Suprapubic skin (tissue), 4 donors: ENCODE results near the gene KAZN.

Experiments
- CTCF ChIP-seq, 2 donors: fragments of 200-600 bp in 1 of 2; fragments of 450-650 bp in 1 of 2; sonication (generic) in 1 of 2; IDR thresholded peaks; one replicate each; pipeline ENCODE4 v1.5.1; 2016 to 2019; ENCODE audit warnings: antibody characterized with exemption in 2 of 2, mild to moderate bottlenecking in 1 of 2, moderate library complexity in 1 of 2
- EP300 ChIP-seq: sonication (generic); formaldehyde crosslinking; IDR thresholded peaks from one replicate; pipeline ENCODE4 v1.6.1; 2017; ENCODE audit warnings: antibody characterized with exemption
- POLR2AphosphoS5 ChIP-seq, 3 donors: sonication (generic); formaldehyde crosslinking; IDR thresholded peaks; one replicate each; pipeline ENCODE4 v1.6.1; 2017; ENCODE audit warnings: antibody characterized with exemption in 3 of 3

- no peak for TF ChIP-seq CTCF (IDR thresholded peaks at IDR 0.05)
- TF ChIP-seq POLR2AphosphoS5 (IDR thresholded peaks at IDR 0.05): no peak
- TF ChIP-seq EP300: no peak
These were observed 356.9 kb downstream of the KAZN start for GRCh38 chr1:14955402-14955801.
